Esophagus (tissue), 2 donors: ENCODE results near the gene TNFRSF13B. TPM values are rescaled to one million over a fixed set of nuclear protein-coding genes. Genes with fewer than 3 reads are reported as not detected.
"Not testable (repeated sequence)": the region's sequence is repeated elsewhere in the genome, so short reads cannot be mapped to it uniquely, and the experiment has no call there.

Source experiments
- H3K27ac ChIP-seq, 2 donors: one replicate each; pipeline ENCODE4 v1.5.1; 2013; ENCODE audit warnings: low read depth in 2 of 2, mild to moderate bottlenecking in 2 of 2, inconsistent platforms in 1 of 2, low read length in 1 of 2, moderate library complexity in 1 of 2
- H3K27me3 ChIP-seq, 2 donors: one replicate each; pipeline ENCODE4 v1.6.1; 2013; ENCODE audit warnings: low read length in 2 of 2, control low read depth in 1 of 2, mild to moderate bottlenecking in 1 of 2; ENCODE audit not compliant: insufficient read depth in 2 of 2, control insufficient read depth in 1 of 2
- H3K36me3 ChIP-seq, 2 donors: one replicate each; pipeline ENCODE4 v1.6.1; 2013; ENCODE audit warnings: low read length in 1 of 2; ENCODE audit not compliant: control insufficient read depth in 2 of 2, insufficient read depth in 2 of 2
- H3K4me1 ChIP-seq, 2 donors: one replicate each; pipeline ENCODE4 v1.6.1; 2013; ENCODE audit warnings: low read length in 1 of 2; ENCODE audit not compliant: control insufficient read depth in 2 of 2, insufficient read depth in 2 of 2
- H3K4me3 ChIP-seq, 2 donors: one replicate each; pipeline ENCODE4 v1.5.1; 2013; ENCODE audit warnings: low read length in 2 of 2, mild to moderate bottlenecking in 2 of 2, low read depth in 1 of 2, moderate library complexity in 1 of 2
- H3K9me3 ChIP-seq, 2 donors: one replicate each; pipeline ENCODE4 v1.6.1; 2013; ENCODE audit warnings: mild to moderate bottlenecking in 2 of 2, low read depth in 1 of 2, low read length in 1 of 2, moderate library complexity in 1 of 2; ENCODE audit not compliant: control insufficient read depth in 2 of 2, insufficient read depth in 1 of 2
- WGBS, 2 donors: extraction: QIAGEN DNeasy Blood & Tissue Kit; methylation state at CpG; one replicate each; pipeline ENCODE4 v1.1.7; 2013; 5-methylcytosine and 5-hydroxymethylcytosine counted together
- polyA plus RNA-seq, 2 donors: library from polyadenylated mRNA; stranded (reverse); fragments of 200-250 nt; gene quantifications; one replicate each; pipeline ENCODE4 v1.2.3, GENCODE V29; 2013
- donor health status: healthy with polysubstance abuse.
- donor health status: Bipolar disorder and iron deficiency.

TNFRSF13B gene
- polyA plus RNA-seq, 2 donors, result 0.14 to 0.29 TPM

DNA sequence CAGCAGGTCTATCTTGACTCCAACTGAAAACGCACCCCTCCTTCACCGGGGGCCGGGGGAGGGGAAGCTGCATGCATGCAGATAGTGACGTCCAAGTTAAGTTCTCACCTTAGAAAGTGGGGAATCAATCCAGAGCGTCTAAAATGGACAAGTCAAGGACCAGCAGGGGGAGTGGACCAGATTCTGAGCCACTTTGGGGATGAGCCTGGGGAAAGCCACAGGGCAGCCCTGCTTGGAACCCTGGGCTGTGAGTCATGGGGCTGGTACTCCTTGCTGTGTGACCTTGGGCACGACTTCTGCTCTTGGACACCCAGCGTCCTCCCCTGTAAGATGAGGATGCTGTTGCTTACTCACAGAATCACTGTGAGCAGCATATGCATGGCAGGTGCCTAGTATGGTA lies 9.1 kb downstream of the TNFRSF13B start:
- 59 to 68% methylated on average over 7 of the region's 7 CpGs for WGBS, 2 donors
- Histone ChIP-seq H3K27ac (no peak overlapping the region), H3K4me1 (no peaks in the 10 kb centered on the region), H3K36me3 (no peaks in the 10 kb centered on the region), H3K4me3 (no peak overlapping the region), H3K9me3 (no peaks in the 10 kb centered on the region), H3K27me3 (no peaks in the 10 kb centered on the region)

DNA sequence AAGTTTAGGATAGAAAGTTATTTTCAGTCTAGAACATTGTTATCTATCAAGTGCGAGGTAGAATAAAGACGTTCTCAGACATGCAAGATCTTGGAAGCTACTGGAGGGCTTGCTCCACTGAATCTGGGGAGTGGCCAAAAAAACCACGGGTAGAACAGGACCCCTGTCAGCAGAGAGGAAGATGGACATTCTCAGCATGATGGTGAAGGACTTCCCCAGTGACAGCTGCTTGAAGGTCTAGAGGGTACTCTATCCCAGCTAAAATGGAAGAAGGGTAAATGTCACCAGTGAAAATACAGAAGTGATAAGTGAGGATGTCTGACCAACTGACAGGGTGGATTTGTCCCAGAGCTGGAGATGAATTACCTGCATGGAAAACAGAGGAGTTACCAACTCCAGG lies 10.1 kb downstream of the TNFRSF13B start:
- 77 to 80% methylated on average over 3 of the region's 3 CpGs for WGBS, 2 donors
- Histone ChIP-seq H3K4me3 (no peak overlapping the region), H3K27ac (no peak overlapping the region), H3K27me3 (no peaks in the 10 kb centered on the region), H3K9me3 (no peaks in the 10 kb centered on the region), H3K4me1 (no peaks in the 10 kb centered on the region), H3K36me3 (no peaks in the 10 kb centered on the region)

DNA sequence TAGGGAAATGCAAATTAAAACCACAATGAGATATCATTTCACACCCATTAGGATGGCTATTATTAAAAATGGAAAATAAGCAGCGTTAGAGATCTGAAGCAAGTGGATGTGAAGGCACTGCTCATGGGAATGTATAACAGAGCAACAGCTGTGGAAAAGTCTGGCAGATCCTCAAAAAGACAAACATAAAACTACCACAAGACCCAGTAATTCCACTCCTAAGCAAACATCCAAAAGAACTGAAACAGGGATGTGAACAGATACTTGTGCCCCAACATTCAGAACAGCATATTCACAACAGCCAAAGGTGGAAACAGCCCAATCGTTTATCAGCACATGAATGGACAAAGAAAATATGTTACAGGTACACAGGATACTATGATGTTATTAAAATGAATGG lies 10.9 kb downstream of the TNFRSF13B start:
- not testable (repeated sequence) for H3K9me3 ChIP-seq, H3K27me3 ChIP-seq, H3K4me3 ChIP-seq, H3K4me1 ChIP-seq, H3K27ac ChIP-seq, H3K36me3 ChIP-seq
- WGBS, 2 donors, result 29 to 51% methylated on average over 2 of the region's 2 CpGs

DNA sequence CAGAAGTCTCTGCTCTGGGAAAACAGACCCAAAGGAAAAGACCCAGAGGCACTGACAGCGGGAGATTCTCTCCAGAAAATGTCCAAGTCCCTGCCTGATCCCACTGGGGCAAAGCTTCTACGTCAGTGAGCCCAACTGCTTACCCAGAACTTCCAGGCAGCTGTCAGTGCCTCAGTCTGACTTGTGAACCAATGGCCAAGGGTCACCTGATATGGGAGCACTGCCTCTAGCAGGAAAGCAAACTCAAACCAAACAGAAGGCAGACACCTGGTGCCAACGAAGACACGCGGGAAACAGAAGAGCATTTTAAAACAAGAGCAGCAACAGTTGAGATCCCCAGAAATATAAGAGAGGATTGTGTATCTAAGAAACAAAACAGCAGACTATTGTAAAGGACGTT lies 16.9 kb downstream of the TNFRSF13B start:
- not testable (repeated sequence) for H3K4me3 ChIP-seq, H3K9me3 ChIP-seq, H3K36me3 ChIP-seq, H3K27me3 ChIP-seq, H3K27ac ChIP-seq, H3K4me1 ChIP-seq
- 38 to 42% methylated on average over 6 of the region's 6 CpGs for WGBS, 2 donors

DNA sequence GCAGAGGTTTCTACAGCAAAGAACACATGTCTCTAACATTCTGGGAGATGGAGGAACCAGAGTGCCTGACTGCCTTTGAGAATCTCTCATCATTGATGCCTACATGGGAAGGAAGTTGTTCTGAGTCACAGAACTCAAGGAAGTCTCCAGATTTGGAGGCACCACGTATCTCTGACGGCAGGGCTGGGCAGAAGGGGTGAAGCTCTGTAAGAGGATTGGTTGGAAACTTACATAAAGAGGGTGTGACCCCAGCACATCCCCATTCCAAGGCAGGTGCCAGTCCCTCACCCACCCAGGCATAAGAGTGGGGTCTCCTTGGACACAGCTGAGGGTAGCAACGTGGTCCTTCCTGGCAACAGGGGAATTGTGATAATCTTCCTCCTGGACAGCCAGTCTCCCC lies 17.4 kb downstream of the TNFRSF13B start:
- no peaks in the 10 kb centered on the region for H3K4me1 ChIP-seq
- no peak overlapping the region for H3K4me3 ChIP-seq
- no peaks in the 10 kb centered on the region for H3K36me3 ChIP-seq
- peaks cover 0 to 3% of the 10 kb centered on the region in 2 donors for H3K9me3 ChIP-seq
- 47 to 51% methylated on average over 3 of the region's 3 CpGs for whole genome bisulfite sequencing, 2 donors
- peaks cover 3 to 7% of the 10 kb centered on the region in 2 donors for H3K27me3 ChIP-seq
- H3K27ac ChIP-seq, result no peak overlapping the region

DNA sequence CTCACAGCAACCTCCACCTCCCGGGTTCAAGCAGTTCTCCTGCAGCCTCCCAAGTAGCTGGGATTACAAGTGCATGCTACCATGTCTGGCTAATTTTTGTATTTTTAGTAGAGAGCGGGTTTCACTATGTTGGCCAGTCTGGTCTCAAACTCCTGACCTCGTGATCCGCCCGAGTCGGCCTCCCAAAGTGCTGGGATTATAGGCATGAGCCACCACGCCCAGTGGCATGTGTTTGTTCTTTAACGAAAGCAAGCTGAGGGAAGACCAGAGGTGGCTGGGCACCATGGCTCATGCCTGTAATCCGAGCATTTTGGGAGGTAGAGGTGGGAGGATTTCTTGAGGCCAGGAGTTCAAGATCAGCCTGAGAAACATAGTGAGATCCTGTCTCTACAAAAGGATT lies 18.1 kb downstream of the TNFRSF13B start:
- Histone ChIP-seq H3K27me3 (peaks cover 3 to 7% of the 10 kb centered on the region in 2 donors), H3K4me1 (no peaks in the 10 kb centered on the region), H3K4me3 (no peak overlapping the region), H3K36me3 (no peaks in the 10 kb centered on the region), H3K27ac (no peak overlapping the region), H3K9me3 (peaks cover 0 to 4% of the 10 kb centered on the region in 2 donors)
- whole genome bisulfite sequencing, 2 donors, result 79 to 80% methylated on average over 9 of the region's 9 CpGs

DNA sequence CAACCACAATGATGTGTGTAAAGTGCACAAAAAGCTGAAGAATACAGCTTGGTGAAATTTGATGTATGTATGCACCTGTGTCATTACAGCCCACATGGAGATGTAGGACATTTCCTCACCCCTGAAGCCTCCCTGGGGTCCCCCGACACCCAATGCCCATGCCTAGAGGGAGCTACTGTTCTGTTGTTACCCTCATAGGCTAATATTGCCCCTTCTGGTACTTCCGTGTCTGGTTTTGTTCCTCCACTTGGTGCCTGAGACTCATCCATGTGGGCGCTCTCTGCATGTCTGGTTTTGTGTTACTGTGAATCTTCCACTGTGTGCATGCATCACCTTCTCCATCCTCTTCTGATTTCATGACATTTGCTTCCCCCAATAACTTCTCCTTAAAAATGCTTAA lies 18.6 kb downstream of the TNFRSF13B start:
- no peak overlapping the region for H3K4me3 ChIP-seq
- H3K4me1 ChIP-seq, result no peaks in the 10 kb centered on the region
- H3K36me3 ChIP-seq, result no peaks in the 10 kb centered on the region
- WGBS, 2 donors, result 74 to 78% methylated on average over 3 of the region's 3 CpGs
- no peak overlapping the region for H3K27ac ChIP-seq
- H3K27me3 ChIP-seq, result peaks cover 3 to 7% of the 10 kb centered on the region in 2 donors
- H3K9me3 ChIP-seq, result peaks cover 2 to 6% of the 10 kb centered on the region in 2 donors

DNA sequence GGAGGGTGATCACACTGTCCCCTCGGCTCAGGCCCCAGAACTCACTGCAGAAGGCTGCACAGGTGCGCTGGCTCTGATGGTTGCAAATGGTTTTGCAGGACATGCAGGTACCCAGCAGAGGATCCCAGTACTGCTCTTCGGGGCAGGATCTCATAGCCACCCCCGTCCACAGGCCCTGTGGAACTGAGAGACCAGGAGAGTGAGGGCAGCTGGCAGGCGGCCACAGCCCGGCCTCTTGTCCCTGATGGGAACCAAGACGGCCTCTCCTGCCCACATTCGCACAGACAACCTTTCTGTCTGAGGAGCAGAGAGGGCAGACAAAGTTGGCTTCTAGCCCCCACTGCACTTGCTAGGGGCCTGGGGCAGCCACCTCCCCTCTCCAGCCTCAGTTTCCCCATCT lies 19.5 kb downstream of the TNFRSF13B start:
- Histone ChIP-seq H3K36me3 (no peaks in the 10 kb centered on the region), H3K4me3 (no peak overlapping the region), H3K9me3 (peaks cover 4 to 6% of the 10 kb centered on the region in 2 donors), H3K27me3 (peaks cover 3 to 7% of the 10 kb centered on the region in 2 donors), H3K27ac (no peak overlapping the region), H3K4me1 (no peaks in the 10 kb centered on the region)
- WGBS, 2 donors, result 75 to 85% methylated on average over 8 of the region's 8 CpGs

DNA sequence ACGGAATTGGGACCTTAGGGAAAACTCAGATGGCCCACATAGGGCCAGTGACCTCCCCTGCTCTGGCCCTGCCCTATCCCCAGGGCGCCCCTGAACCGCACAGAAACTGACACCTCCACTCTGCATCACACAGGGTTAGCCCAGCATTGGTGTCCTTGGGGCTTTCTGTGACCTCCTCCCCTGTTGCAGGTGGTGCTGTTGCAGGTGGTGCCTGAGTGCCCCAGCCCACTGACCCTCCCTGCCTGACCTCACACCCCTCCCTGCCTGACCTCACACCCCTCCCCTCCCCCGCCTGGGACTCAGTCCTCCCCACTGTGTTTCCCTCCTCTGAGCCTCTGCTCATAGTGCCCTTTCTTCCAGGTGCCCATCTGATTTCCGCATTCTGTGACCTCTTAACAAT lies 21.4 kb downstream of the TNFRSF13B start:
- Histone ChIP-seq H3K9me3 (peaks cover 4 to 8% of the 10 kb centered on the region in 2 donors), H3K27me3 (peaks cover 0 to 3% of the 10 kb centered on the region in 2 donors), H3K4me1 (no peaks in the 10 kb centered on the region), H3K4me3 (no peak overlapping the region), H3K27ac (no peak overlapping the region), H3K36me3 (no peaks in the 10 kb centered on the region)
- WGBS, 2 donors, result 82 to 84% methylated on average over 5 of the region's 5 CpGs

DNA sequence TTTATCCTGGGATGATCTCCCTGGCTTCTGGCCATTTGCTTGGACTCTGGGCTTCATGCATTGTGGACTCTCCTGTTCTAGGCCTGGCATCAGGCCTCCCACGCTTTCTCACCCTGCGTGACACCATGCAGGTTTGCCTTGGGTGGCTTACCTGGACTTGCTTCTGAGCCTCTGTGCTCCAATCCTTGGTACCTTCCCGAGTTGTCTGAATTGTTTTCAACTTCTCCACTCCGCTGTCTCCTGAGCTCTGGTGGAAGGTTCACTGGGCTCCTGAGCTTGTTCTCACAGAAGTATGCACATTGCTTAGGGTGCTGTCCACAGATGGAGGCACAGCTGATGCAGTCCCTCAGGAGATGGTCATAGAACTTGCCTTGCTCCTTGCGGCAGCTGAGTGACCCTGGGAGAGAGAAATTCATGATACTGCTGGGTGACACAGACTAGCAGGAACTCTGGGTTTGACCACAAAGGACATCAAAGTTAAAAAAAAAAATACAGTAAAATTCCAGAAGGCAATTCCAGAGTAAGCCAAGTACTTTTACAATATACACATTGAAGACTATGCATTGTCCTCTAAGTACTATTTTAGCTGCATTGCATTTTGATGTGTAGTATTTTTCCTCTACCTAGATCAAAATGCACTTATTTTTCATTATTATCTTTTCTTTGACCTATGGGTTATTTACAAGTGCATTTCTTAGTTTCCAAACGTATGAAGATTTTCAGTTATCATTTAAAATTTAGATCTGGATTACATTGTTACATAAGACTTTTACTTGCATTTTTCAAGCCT lies 23.1 kb downstream of the TNFRSF13B start:
- no peaks in the 10 kb centered on the region for H3K4me1 ChIP-seq
- H3K27me3 ChIP-seq, result peaks cover 0 to under 1% of the 10 kb centered on the region in 2 donors
- 94 to 95% methylated on average over 6 of the region's 6 CpGs for WGBS, 2 donors
- no peak overlapping the region for H3K4me3 ChIP-seq
- H3K27ac ChIP-seq, result no peak overlapping the region
- H3K9me3 ChIP-seq, result peaks cover 4 to 8% of the 10 kb centered on the region in 2 donors
- H3K36me3 ChIP-seq, result no peaks in the 10 kb centered on the region
